HG02884 (cell line): ENCODE data around the gene GLYATL2.

Source experiments
- ATAC-seq: cut with Tn5 transposase; IDR thresholded peaks from one replicate; pipeline ENCODE4 v1.9.1; 2021; ENCODE audit warnings: mild to moderate bottlenecking, moderate library complexity; ENCODE audit not compliant: unreplicated experiment

Gene GLYATL2

GRCh38 chr11:58844361-58845005, at the start of gene GLYATL2:
Gene GLYATL2, minus strand, starts transcription at chr11:58844704. Its CDS starts 5,092 bp downstream, at chr11:58839612.
- no peak for ATAC-seq

GRCh38 chr11:58893899-58894298, 49.4 kb upstream of the GLYATL2 start:
- ATAC-seq: no peak

- no peak for ATAC-seq
Measured at GRCh38 chr11:58888579-58888978, 44.1 kb upstream of the GLYATL2 start.

- ATAC-seq: no peak
Measured at GRCh38 chr11:58887452-58887851, 42.9 kb upstream of the GLYATL2 start.

GRCh38 chr11:58880625-58881024, 36.1 kb upstream of the GLYATL2 start:
- no peak for ATAC-seq

GRCh38 chr11:58880166-58880565, 35.7 kb upstream of the GLYATL2 start:
- ATAC-seq: no peak

- ATAC-seq: no peak
Measured at GRCh38 chr11:58867556-58867955, 23.1 kb upstream of the GLYATL2 start.

GRCh38 chr11:58866788-58867187, 22.3 kb upstream of the GLYATL2 start:
- ATAC-seq: no peak

GRCh38 chr11:58864335-58864734, 19.8 kb upstream of the GLYATL2 start:
- ATAC-seq: no peak

- ATAC-seq: no peak
Measured at GRCh38 chr11:58863697-58864096, 19.2 kb upstream of the GLYATL2 start.

GRCh38 chr11:58861533-58861932, 17.0 kb upstream of the GLYATL2 start:
- no peak for ATAC-seq

GRCh38 chr11:58856806-58857205, 12.3 kb upstream of the GLYATL2 start:
- ATAC-seq: no peak

- ATAC-seq: no peak
Measured at GRCh38 chr11:58845386-58845785, 882 bp upstream of the GLYATL2 start.

- no peak for ATAC-seq
Measured at GRCh38 chr11:58837707-58838388, 6.7 kb downstream of the GLYATL2 start.

- no peak for ATAC-seq
Measured at GRCh38 chr11:58832056-58832645, 12.4 kb downstream of the GLYATL2 start.

- ATAC-seq: no peak
Measured at GRCh38 chr11:58830673-58831301, 13.7 kb downstream of the GLYATL2 start.

- ATAC-seq: no peak
Measured at GRCh38 chr11:58829786-58830185, 14.7 kb downstream of the GLYATL2 start.

- no peak for ATAC-seq
Measured at GRCh38 chr11:58813693-58814092, 30.8 kb downstream of the GLYATL2 start.

GRCh38 chr11:58811499-58811898, 33.0 kb downstream of the GLYATL2 start:
- no peak for ATAC-seq

GRCh38 chr11:58807343-58807742, 37.2 kb downstream of the GLYATL2 start:
- no peak for ATAC-seq

GRCh38 chr11:58805065-58805464, 39.4 kb downstream of the GLYATL2 start:
- ATAC-seq: no peak
